Activated naive CD8-positive, alpha-beta T cell treated with anti-CD3 and anti-CD28 coated beads for 36 hours (primary cell): ENCODE measurements around the gene CDKN2B. TPM values are rescaled to one million over a fixed set of nuclear protein-coding genes. Genes with fewer than 3 reads are reported as not detected.

ENCODE experiments used
- DNase-seq: peaks from one replicate; pipeline ENCODE4 v3.0.0; 2021
- H3K27ac Mint-ChIP-seq: one replicate; pipeline ENCODE4 v1.8.0; 2022; ENCODE audit warnings: mild to moderate bottlenecking, moderate library complexity, mixed read lengths
- H3K27me3 Mint-ChIP-seq: one replicate; pipeline ENCODE4 v1.8.0; 2022; ENCODE audit warnings: mild to moderate bottlenecking, mixed read lengths
- H3K36me3 Mint-ChIP-seq: one replicate; pipeline ENCODE4 v1.8.0; 2021; ENCODE audit warnings: mild to moderate bottlenecking, mixed read lengths
- H3K4me1 Mint-ChIP-seq: one replicate; pipeline ENCODE4 v1.8.0; 2021; ENCODE audit warnings: mixed read lengths
- H3K4me3 Mint-ChIP-seq: one replicate; pipeline ENCODE4 v1.8.0; 2022; ENCODE audit warnings: mild to moderate bottlenecking, moderate library complexity, mixed read lengths
- H3K9me3 Mint-ChIP-seq: one replicate; pipeline ENCODE4 v1.8.0; 2022; ENCODE audit warnings: mixed read lengths
- total RNA-seq, 2 experiments: library from RNA; stranded (reverse); gene quantifications; one replicate each; pipeline ENCODE4 v1.2.3, GENCODE V29; 2021

CDKN2B gene
- total RNA-seq, 2 experiments from 2014 or later = not detected

- Mint-ChIP-seq H3K4me1 (peaks cover 9% of the 10 kb centered on the region), H3K27ac (no peak overlapping the region), H3K36me3 (no peaks in the 10 kb centered on the region), H3K9me3 (no peaks in the 10 kb centered on the region), H3K27me3 (peaks cover 65% of the 10 kb centered on the region), H3K4me3 (no peak overlapping the region)
- DNase-seq = peak; percentile 18
Observed at GRCh38 chr9:22010866-22011625, 1.9 kb upstream of the CDKN2B start.

GRCh38 chr9:22009506-22009867 lies 382 bp upstream of the CDKN2B start:
- Mint-ChIP-seq H3K27ac (no peak overlapping the region), H3K27me3 (peaks cover 81% of the 10 kb centered on the region), H3K36me3 (no peaks in the 10 kb centered on the region), H3K4me1 (peaks cover 17% of the 10 kb centered on the region), H3K9me3 (no peaks in the 10 kb centered on the region), H3K4me3 (peak overlapping the region; percentile 76)
- DNase-seq = no peak

GRCh38 chr9:22008384-22008716 lies 755 bp downstream of the CDKN2B start:
- no peak for DNase-seq
- Mint-ChIP-seq H3K4me3 (peak overlapping the region; percentile 57), H3K4me1 (peaks cover 17% of the 10 kb centered on the region), H3K27me3 (peaks cover 91% of the 10 kb centered on the region), H3K27ac (no peak overlapping the region), H3K36me3 (no peaks in the 10 kb centered on the region), H3K9me3 (no peaks in the 10 kb centered on the region)

- H3K27ac Mint-ChIP-seq = no peak overlapping the region
- no peak for DNase-seq
- peaks cover 96% of the 10 kb centered on the region for H3K27me3 Mint-ChIP-seq
- H3K9me3 Mint-ChIP-seq = no peaks in the 10 kb centered on the region
- no peak overlapping the region for H3K4me3 Mint-ChIP-seq
- H3K4me1 Mint-ChIP-seq = peaks cover 17% of the 10 kb centered on the region
- H3K36me3 Mint-ChIP-seq = no peaks in the 10 kb centered on the region
Observed at GRCh38 chr9:22005702-22006606, 3.2 kb downstream of the CDKN2B start.

GRCh38 chr9:22005021-22005701 lies 3.9 kb downstream of the CDKN2B start:
- Mint-ChIP-seq H3K27ac (no peak overlapping the region), H3K4me3 (peak overlapping the region; percentile 6), H3K4me1 (peaks cover 17% of the 10 kb centered on the region), H3K27me3 (peaks cover 94% of the 10 kb centered on the region), H3K9me3 (no peaks in the 10 kb centered on the region), H3K36me3 (no peaks in the 10 kb centered on the region)
- no peak for DNase-seq

GRCh38 chr9:22002038-22002437 lies 7.1 kb downstream of the CDKN2B start:
- no peaks in the 10 kb centered on the region for H3K9me3 Mint-ChIP-seq
- H3K36me3 Mint-ChIP-seq = no peaks in the 10 kb centered on the region
- no peak for DNase-seq
- no peak overlapping the region for H3K27ac Mint-ChIP-seq
- H3K4me3 Mint-ChIP-seq = no peak overlapping the region
- peaks cover 91% of the 10 kb centered on the region for H3K27me3 Mint-ChIP-seq
- H3K4me1 Mint-ChIP-seq = peaks cover 9% of the 10 kb centered on the region

GRCh38 chr9:21998026-21998425 lies 11.1 kb downstream of the CDKN2B start:
- H3K36me3 Mint-ChIP-seq = peaks cover 3% of the 10 kb centered on the region

GRCh38 chr9:21997480-21997879 lies 11.6 kb downstream of the CDKN2B start:
- Mint-ChIP-seq H3K9me3 (peaks cover 7% of the 10 kb centered on the region), H3K36me3 (peaks cover 3% of the 10 kb centered on the region), H3K27ac (no peak overlapping the region), H3K4me1 (peaks cover 6% of the 10 kb centered on the region), H3K4me3 (no peak overlapping the region), H3K27me3 (peaks cover 76% of the 10 kb centered on the region)
- DNase-seq = no peak

More at GRCh38 chr9:21998026-21998425, 11.1 kb downstream of the CDKN2B start:
- Mint-ChIP-seq H3K9me3 (peaks cover 7% of the 10 kb centered on the region), H3K4me1 (peaks cover 6% of the 10 kb centered on the region), H3K4me3 (no peak overlapping the region), H3K27ac (no peak overlapping the region), H3K27me3 (peaks cover 82% of the 10 kb centered on the region)
- DNase-seq = no peak

- Mint-ChIP-seq H3K27ac (no peak overlapping the region), H3K9me3 (peaks cover 7% of the 10 kb centered on the region), H3K36me3 (peaks cover 3% of the 10 kb centered on the region), H3K27me3 (peaks cover 70% of the 10 kb centered on the region), H3K4me1 (peaks cover 6% of the 10 kb centered on the region), H3K4me3 (no peak overlapping the region)
- DNase-seq = no peak
Observed at GRCh38 chr9:21996858-21997257, 12.2 kb downstream of the CDKN2B start.

GRCh38 chr9:21996438-21996837 lies 12.7 kb downstream of the CDKN2B start:
- Mint-ChIP-seq H3K27me3 (peaks cover 67% of the 10 kb centered on the region), H3K4me3 (peak overlapping the region; percentile 93), H3K4me1 (peaks cover 6% of the 10 kb centered on the region), H3K36me3 (peaks cover 3% of the 10 kb centered on the region), H3K9me3 (peaks cover 7% of the 10 kb centered on the region), H3K27ac (no peak overlapping the region)
- no peak for DNase-seq

- peak overlapping the region; percentile 93 for H3K4me3 Mint-ChIP-seq
- DNase-seq = no peak
- H3K9me3 Mint-ChIP-seq = peaks cover 7% of the 10 kb centered on the region
- peaks cover 6% of the 10 kb centered on the region for H3K4me1 Mint-ChIP-seq
- H3K27ac Mint-ChIP-seq = peak overlapping the region; percentile 17
- peaks cover 66% of the 10 kb centered on the region for H3K27me3 Mint-ChIP-seq
- peaks cover 3% of the 10 kb centered on the region for H3K36me3 Mint-ChIP-seq
Observed at GRCh38 chr9:21995666-21996398, 13.3 kb downstream of the CDKN2B start.

GRCh38 chr9:21995006-21995665 lies 14.0 kb downstream of the CDKN2B start:
- Mint-ChIP-seq H3K27me3 (peaks cover 68% of the 10 kb centered on the region), H3K27ac (peak overlapping the region; percentile 87), H3K36me3 (peaks cover 3% of the 10 kb centered on the region), H3K4me1 (peaks cover 9% of the 10 kb centered on the region), H3K4me3 (peak overlapping the region; percentile 93), H3K9me3 (peaks cover 7% of the 10 kb centered on the region)
- peak; percentile 80 for DNase-seq

- peaks cover 9% of the 10 kb centered on the region for H3K9me3 Mint-ChIP-seq
- peak within 1 kb of the TSS; percentile 93 for H3K4me3 Mint-ChIP-seq
- peak; percentile 48 for DNase-seq
- peaks cover 7% of the 10 kb centered on the region for H3K36me3 Mint-ChIP-seq
- H3K4me1 Mint-ChIP-seq = peaks cover 11% of the 10 kb centered on the region
- H3K27me3 Mint-ChIP-seq = peaks cover 68% of the 10 kb centered on the region
- H3K27ac Mint-ChIP-seq = peak within 1 kb of the TSS; percentile 87
Observed at GRCh38 chr9:21994556-21995005, 14.5 kb downstream of the CDKN2B start, which contains the start of gene CDKN2B-AS1. CDKN2B-AS1 (plus strand) TSS chr9:21994791.
